H1 (cell line): Measurements from ENCODE around the gene THEMIS.

Experiments
- CREB1 ChIP-seq: IDR thresholded peaks from 2 replicates; pipeline ENCODE4 v1.6.1; 2012; ENCODE audit warnings: inconsistent platforms
- EGR1 ChIP-seq: IDR thresholded peaks from 2 replicates; pipeline ENCODE4 v1.6.1; 2011; ENCODE audit warnings: low read depth, low read length, borderline replicate concordance
- EZH2 ChIP-seq: fragments of 200-600 bp; sonication (generic); IDR thresholded peaks from 2 replicates; pipeline ENCODE4 v1.7.1; 2012; ENCODE audit warnings: low read depth, mild to moderate bottlenecking, moderate library complexity, low read length, inconsistent platforms; ENCODE audit not compliant: severe bottlenecking
- JUN ChIP-seq: IDR thresholded peaks from 2 replicates; pipeline ENCODE4 v1.6.1; 2011; ENCODE audit warnings: low read depth, mild to moderate bottlenecking, improper control_type of control experiment, low read length
- MAX ChIP-seq: IDR thresholded peaks from 2 replicates; pipeline ENCODE4 v1.6.1; 2012; ENCODE audit warnings: inconsistent platforms
- POLR2A ChIP-seq, 2 experiments: IDR thresholded peaks; 1 replicate in 1 of 2; 2 replicates in 1 of 2; pipeline ENCODE4 v1.6.1; 2011; ENCODE audit warnings: low read depth in 2 of 2, low read length in 2 of 2, mild to moderate bottlenecking in 2 of 2; ENCODE audit errors: control extremely low read depth in 1 of 2
- POLR2AphosphoS5 ChIP-seq: IDR thresholded peaks from 2 replicates; pipeline ENCODE4 v1.6.1; 2011; ENCODE audit warnings: low read depth, low read length
- POU5F1 ChIP-seq: IDR thresholded peaks from 2 replicates; pipeline ENCODE4 v1.6.1; 2011; ENCODE audit warnings: low read depth, mild to moderate bottlenecking, low read length, moderate library complexity
- SIX5 ChIP-seq: IDR thresholded peaks from 2 replicates; pipeline ENCODE4 v1.6.1; 2011; ENCODE audit warnings: mild to moderate bottlenecking, low read depth, low read length
- SRF ChIP-seq: IDR thresholded peaks from 2 replicates; pipeline ENCODE4 v1.6.1; 2011; ENCODE audit warnings: mild to moderate bottlenecking, low read depth, low read length, moderate library complexity
- SUZ12 ChIP-seq: fragments of 200-600 bp; sonication (generic); IDR thresholded peaks from 2 replicates; pipeline ENCODE4 v1.6.1; 2012; ENCODE audit warnings: mild to moderate bottlenecking, inconsistent platforms, low read length, moderate library complexity, mixed read lengths
- YY1 ChIP-seq: IDR thresholded peaks from 2 replicates; pipeline ENCODE4 v1.6.1; 2011; ENCODE audit warnings: low read depth, mild to moderate bottlenecking, low read length
- ZNF274 ChIP-seq: IDR thresholded peaks from 2 replicates; pipeline ENCODE4 v1.7.0; 2012; ENCODE audit warnings: low read length, borderline replicate concordance; ENCODE audit errors: extremely low read depth
- TF ChIP-seq, protein P1 (sequence below), 3 experiments: IDR thresholded peaks; 1 replicate in 2 of 3; 2 replicates in 1 of 3; pipeline versions ENCODE4 v1.5.1 to v1.6.1; 2011; ENCODE audit warnings: low read length in 3 of 3, mild to moderate bottlenecking in 3 of 3, inconsistent platforms in 2 of 3, low read depth in 1 of 3, moderate library complexity in 1 of 3; ENCODE audit not compliant: insufficient read depth in 1 of 3; ENCODE audit errors: control extremely low read depth in 1 of 3

GRCh38 chr6:127937102-127937501 lies 36.2 kb upstream of the THEMIS start:
- TF ChIP-seq MAX, result no peak
- TF ChIP-seq, protein P1, sequence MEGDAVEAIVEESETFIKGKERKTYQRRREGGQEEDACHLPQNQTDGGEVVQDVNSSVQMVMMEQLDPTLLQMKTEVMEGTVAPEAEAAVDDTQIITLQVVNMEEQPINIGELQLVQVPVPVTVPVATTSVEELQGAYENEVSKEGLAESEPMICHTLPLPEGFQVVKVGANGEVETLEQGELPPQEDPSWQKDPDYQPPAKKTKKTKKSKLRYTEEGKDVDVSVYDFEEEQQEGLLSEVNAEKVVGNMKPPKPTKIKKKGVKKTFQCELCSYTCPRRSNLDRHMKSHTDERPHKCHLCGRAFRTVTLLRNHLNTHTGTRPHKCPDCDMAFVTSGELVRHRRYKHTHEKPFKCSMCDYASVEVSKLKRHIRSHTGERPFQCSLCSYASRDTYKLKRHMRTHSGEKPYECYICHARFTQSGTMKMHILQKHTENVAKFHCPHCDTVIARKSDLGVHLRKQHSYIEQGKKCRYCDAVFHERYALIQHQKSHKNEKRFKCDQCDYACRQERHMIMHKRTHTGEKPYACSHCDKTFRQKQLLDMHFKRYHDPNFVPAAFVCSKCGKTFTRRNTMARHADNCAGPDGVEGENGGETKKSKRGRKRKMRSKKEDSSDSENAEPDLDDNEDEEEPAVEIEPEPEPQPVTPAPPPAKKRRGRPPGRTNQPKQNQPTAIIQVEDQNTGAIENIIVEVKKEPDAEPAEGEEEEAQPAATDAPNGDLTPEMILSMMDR (IDR thresholded peaks at IDR 0.05; ENCODE audit: control extremely low read depth in 1 of 3, insufficient read depth in 1 of 3, low read depth in 1 of 3, low read length in 3 of 3), result no peak
- TF ChIP-seq EZH2, result no peak
- TF ChIP-seq SIX5, result no peak
- no peak for TF ChIP-seq SRF
- no peak for TF ChIP-seq POLR2A (IDR thresholded peaks at IDR 0.05; ENCODE audit: control extremely low read depth in 1 of 2, low read depth in 2 of 2, low read length in 2 of 2)
- no peak for TF ChIP-seq POLR2AphosphoS5
- no peak for TF ChIP-seq POU5F1
- TF ChIP-seq YY1, result no peak
- no peak for TF ChIP-seq JUN
- no peak for TF ChIP-seq EGR1
- TF ChIP-seq SUZ12, result no peak
- no peak for TF ChIP-seq CREB1
- TF ChIP-seq ZNF274, result no peak
